Measurements from ENCODE around the gene ZDHHC13. TPM values are rescaled to one million over a fixed set of nuclear protein-coding genes. Genes with fewer than 3 reads are reported as not detected.

The ZDHHC13 gene
- total RNA-seq, 1 experiment from 2014 or later: 21.8 TPM

DNA sequence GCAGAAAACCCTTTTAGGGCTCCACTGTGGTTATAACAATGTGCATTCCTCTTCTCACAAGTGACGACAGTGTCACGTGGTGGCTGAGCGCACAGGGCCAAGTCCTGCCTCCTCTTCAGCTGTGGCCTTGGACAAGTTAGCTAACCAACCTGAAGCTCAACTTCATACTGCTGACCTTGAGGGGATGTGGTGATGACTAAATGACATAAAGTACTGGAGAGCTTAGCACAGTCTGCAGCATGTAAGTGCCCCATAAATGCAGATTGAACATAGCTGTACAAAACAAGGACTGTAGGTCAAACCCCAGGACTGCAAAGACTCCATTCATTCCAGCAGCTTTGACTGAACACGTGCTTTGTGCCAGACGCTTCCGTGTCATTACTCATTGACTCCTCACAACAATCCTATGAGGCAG lies 36.4 kb upstream of the ZDHHC13 start:
- Histone ChIP-seq H4K20me1 (ENCODE audit: insufficient read depth) (no peaks in the 10 kb centered on the region), H3K9me2 (ENCODE audit: insufficient read depth) (no peaks in the 10 kb centered on the region), H3K36me3 (ENCODE audit: control insufficient read depth in 1 of 2, insufficient read depth in 2 of 2, low read length in 2 of 2) (no peaks in the 10 kb centered on the region), H3K79me2 (ENCODE audit: insufficient read depth, low read length) (no peaks in the 10 kb centered on the region), H3K4me1 (ENCODE audit: control insufficient read depth in 1 of 2, insufficient read depth in 2 of 2, low read length in 2 of 2) (peaks cover 6 to 25% of the 10 kb centered on the region in 2 experiments; a peak in 3 of 4 replicates), H3K27me3 (ENCODE audit: insufficient read depth, low read length) (no peaks in the 10 kb centered on the region), H3K9ac (ENCODE audit: low read length) (no peak overlapping the region), H3K4me2 (ENCODE audit: low read length) (no peak overlapping the region), H2AFZ (ENCODE audit: low read depth, low read length, poor library complexity, severe bottlenecking) (no peak overlapping the region), H3K27ac (ENCODE audit: low read depth, low read length) (no peak overlapping the region), H3K9me3 (ENCODE audit: control insufficient read depth in 1 of 2, insufficient read depth in 1 of 2, low read depth in 1 of 2, low read length in 2 of 2) (no peaks in the 10 kb centered on the region), H3K4me3 (replicated peaks in 1 of 2; ENCODE audit: low read depth in 1 of 2, low read length in 2 of 2) (no peak overlapping the region)
- DNase-seq (ENCODE audit: low read depth, low spot score) (no peak), ATAC-seq (no peak)
- intact Hi-C loops (cut with micrococcal nuclease): no loop called here
- ChIA-PET CTCF (interaction anchor here (1.0 to 1.3 kb wide), 2 partner anchors 9 to 179 kb away, joined by 4 to 6 read pairs; no protein-coding TSS in a partner anchor), POLR2A (no interaction called here), RAD21 (ENCODE audit: low non-redundant PET in 1 of 2, low total read pairs in 2 of 2, uncharacterized antibody in 2 of 2, unreplicated experiment in 2 of 2) (no interaction called here)
- TF ChIP-seq CEBPB (IDR thresholded peaks at IDR 0.05; ENCODE audit: low read depth): no peak
- TF ChIP-seq TCF7L2 (IDR thresholded peaks at IDR 0.05; ENCODE audit: borderline replicate concordance, extremely low read depth, insufficient read depth, insufficient read length): no peak
- TF ChIP-seq ZNF274 (IDR thresholded peaks at IDR 0.05; ENCODE audit: low read depth, low read length): no peak
- BruUV-seq (replicated peaks): no TSS peak

DNA sequence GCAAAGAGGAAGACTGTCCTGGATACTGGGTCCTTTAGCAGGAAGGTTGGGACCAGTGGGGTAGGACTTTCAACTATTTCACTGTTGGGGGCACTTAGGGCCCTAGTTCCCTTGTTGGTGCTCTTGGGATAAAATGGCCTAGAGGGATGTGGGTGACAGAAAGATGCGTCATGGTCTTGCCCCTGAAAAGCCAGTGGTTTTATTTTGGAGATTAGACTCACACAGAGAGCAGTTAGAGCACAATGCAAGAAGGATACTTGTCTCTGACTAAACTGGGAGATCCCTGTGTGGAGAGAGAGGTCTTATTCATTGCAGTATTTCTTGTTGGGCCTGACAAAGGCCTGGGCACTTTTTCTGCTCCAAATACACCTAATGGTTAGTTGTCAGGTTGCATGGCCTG lies 33.8 kb upstream of the ZDHHC13 start:
- intact Hi-C loops (cut with micrococcal nuclease): no loop called here
- CTCF ChIA-PET: interaction anchor here (0.9 kb wide), 1 partner anchor 474 kb away, joined by 3 read pairs; no protein-coding TSS in a partner anchor
- Histone ChIP-seq H3K9ac (ENCODE audit: low read length) (no peak overlapping the region), H3K27ac (ENCODE audit: low read depth, low read length) (no peak overlapping the region), H3K36me3 (ENCODE audit: control insufficient read depth in 1 of 2, insufficient read depth in 2 of 2, low read length in 2 of 2) (no peaks in the 10 kb centered on the region), H3K9me2 (ENCODE audit: insufficient read depth) (no peaks in the 10 kb centered on the region), H3K79me2 (ENCODE audit: insufficient read depth, low read length) (no peaks in the 10 kb centered on the region), H3K9me3 (ENCODE audit: control insufficient read depth in 1 of 2, insufficient read depth in 1 of 2, low read depth in 1 of 2, low read length in 2 of 2) (no peaks in the 10 kb centered on the region), H2AFZ (ENCODE audit: low read depth, low read length, poor library complexity, severe bottlenecking) (no peak overlapping the region), H4K20me1 (ENCODE audit: insufficient read depth) (no peaks in the 10 kb centered on the region), H3K4me3 (replicated peaks in 1 of 2; ENCODE audit: low read depth in 1 of 2, low read length in 2 of 2) (no peak overlapping the region), H3K4me2 (ENCODE audit: low read length) (no peak overlapping the region), H3K27me3 (ENCODE audit: insufficient read depth, low read length) (no peaks in the 10 kb centered on the region), H3K4me1 (ENCODE audit: control insufficient read depth in 1 of 2, insufficient read depth in 2 of 2, low read length in 2 of 2) (peaks cover 6 to 25% of the 10 kb centered on the region in 2 experiments; a peak in 3 of 4 replicates)
- POLR2A ChIA-PET: no interaction called here
- no peak for ATAC-seq
- no peak for DNase-seq (ENCODE audit: low read depth, low spot score)
- BruUV-seq (replicated peaks): no TSS peak
- RAD21 ChIA-PET (ENCODE audit: low non-redundant PET in 1 of 2, low total read pairs in 2 of 2, uncharacterized antibody in 2 of 2, unreplicated experiment in 2 of 2): no interaction called here
- no peak for TF ChIP-seq FOSL1 (IDR thresholded peaks at IDR 0.05; ENCODE audit: low read depth)
- no peak for TF ChIP-seq JUND (IDR thresholded peaks at IDR 0.05)
- no peak for TF ChIP-seq ELF1 (IDR thresholded peaks at IDR 0.05; ENCODE audit: borderline replicate concordance, low read depth)
- TF ChIP-seq ZFX (IDR thresholded peaks at IDR 0.05): no peak
- TF ChIP-seq, protein P1, sequence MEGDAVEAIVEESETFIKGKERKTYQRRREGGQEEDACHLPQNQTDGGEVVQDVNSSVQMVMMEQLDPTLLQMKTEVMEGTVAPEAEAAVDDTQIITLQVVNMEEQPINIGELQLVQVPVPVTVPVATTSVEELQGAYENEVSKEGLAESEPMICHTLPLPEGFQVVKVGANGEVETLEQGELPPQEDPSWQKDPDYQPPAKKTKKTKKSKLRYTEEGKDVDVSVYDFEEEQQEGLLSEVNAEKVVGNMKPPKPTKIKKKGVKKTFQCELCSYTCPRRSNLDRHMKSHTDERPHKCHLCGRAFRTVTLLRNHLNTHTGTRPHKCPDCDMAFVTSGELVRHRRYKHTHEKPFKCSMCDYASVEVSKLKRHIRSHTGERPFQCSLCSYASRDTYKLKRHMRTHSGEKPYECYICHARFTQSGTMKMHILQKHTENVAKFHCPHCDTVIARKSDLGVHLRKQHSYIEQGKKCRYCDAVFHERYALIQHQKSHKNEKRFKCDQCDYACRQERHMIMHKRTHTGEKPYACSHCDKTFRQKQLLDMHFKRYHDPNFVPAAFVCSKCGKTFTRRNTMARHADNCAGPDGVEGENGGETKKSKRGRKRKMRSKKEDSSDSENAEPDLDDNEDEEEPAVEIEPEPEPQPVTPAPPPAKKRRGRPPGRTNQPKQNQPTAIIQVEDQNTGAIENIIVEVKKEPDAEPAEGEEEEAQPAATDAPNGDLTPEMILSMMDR (IDR thresholded peaks at IDR 0.05 in 2 of 3, conservative IDR thresholded peaks at IDR 0.05 in 1 of 3; ENCODE audit: borderline replicate concordance in 1 of 3, insufficient read depth in 1 of 3, low read depth in 2 of 3, low read length in 2 of 3): no peak
- TF ChIP-seq EZH2phosphoT487 (IDR thresholded peaks at IDR 0.05; ENCODE audit: borderline replicate concordance): no peak
- TF ChIP-seq POLR2AphosphoS5 (IDR thresholded peaks at IDR 0.05; ENCODE audit: low read depth, low read length): no peak
- TF ChIP-seq CEBPB (IDR thresholded peaks at IDR 0.05; ENCODE audit: low read depth): no peak
- no peak for TF ChIP-seq TCF7L2 (IDR thresholded peaks at IDR 0.05; ENCODE audit: borderline replicate concordance, extremely low read depth, insufficient read depth, insufficient read length)
- no peak for TF ChIP-seq SIN3A (IDR thresholded peaks at IDR 0.05; ENCODE audit: low read depth)
- TF ChIP-seq, protein P2, sequence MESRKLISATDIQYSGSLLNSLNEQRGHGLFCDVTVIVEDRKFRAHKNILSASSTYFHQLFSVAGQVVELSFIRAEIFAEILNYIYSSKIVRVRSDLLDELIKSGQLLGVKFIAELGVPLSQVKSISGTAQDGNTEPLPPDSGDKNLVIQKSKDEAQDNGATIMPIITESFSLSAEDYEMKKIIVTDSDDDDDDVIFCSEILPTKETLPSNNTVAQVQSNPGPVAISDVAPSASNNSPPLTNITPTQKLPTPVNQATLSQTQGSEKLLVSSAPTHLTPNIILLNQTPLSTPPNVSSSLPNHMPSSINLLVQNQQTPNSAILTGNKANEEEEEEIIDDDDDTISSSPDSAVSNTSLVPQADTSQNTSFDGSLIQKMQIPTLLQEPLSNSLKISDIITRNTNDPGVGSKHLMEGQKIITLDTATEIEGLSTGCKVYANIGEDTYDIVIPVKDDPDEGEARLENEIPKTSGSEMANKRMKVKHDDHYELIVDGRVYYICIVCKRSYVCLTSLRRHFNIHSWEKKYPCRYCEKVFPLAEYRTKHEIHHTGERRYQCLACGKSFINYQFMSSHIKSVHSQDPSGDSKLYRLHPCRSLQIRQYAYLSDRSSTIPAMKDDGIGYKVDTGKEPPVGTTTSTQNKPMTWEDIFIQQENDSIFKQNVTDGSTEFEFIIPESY (IDR thresholded peaks at IDR 0.05; ENCODE audit: extremely low read depth, insufficient replicate concordance, low read length): no peak
- TF ChIP-seq EZH2 (IDR thresholded peaks at IDR 0.05): no peak
- no peak for TF ChIP-seq EGR1 (IDR thresholded peaks at IDR 0.05; ENCODE audit: low read depth)
- TF ChIP-seq, protein P3, sequence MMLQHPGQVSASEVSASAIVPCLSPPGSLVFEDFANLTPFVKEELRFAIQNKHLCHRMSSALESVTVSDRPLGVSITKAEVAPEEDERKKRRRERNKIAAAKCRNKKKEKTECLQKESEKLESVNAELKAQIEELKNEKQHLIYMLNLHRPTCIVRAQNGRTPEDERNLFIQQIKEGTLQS (IDR thresholded peaks at IDR 0.05): no peak

Measured in HCT116 (cell line).